ELF-1 (cell line): ENCODE results near the gene CDH1.
"Not testable (repeated sequence)": the region's sequence is repeated elsewhere in the genome, so short reads cannot be mapped to it uniquely, and the experiment has no call there.

Experiments
- DNase-seq: peaks from one replicate; pipeline ENCODE4 v3.0.0-alpha.2; 2016; ENCODE audit warnings: low read depth, low spot score

Gene CDH1

DNA sequence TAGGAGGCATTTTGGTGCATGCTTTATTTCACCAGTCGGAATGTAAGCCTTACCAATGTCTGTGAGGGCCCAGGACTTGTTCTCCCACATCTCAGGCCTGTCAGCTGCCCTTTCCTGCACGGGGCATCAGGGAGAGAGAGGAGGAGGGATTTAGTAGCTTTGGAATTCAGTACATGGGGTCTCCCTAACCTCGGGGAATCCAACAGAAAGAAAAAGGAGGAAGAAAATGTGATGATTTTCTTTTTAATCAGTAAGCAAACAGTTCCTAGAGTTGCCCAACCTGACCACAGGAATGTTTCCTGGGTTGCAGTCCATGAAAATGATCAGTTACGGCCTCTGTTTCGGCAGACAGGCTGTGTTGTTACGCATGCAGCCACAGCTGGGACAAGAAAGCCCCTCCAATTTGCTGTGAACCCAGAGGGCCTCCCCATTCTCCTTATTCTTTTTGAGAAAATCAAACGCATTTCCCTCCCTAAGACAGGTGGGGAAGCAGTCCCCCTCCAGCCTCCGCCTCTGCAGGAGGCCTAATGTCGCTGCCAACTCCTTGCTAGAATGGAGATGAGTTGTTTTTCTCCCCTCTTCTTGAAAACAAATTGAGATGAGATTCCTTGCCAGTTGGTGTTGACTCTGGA is 53.2 kb downstream of the CDH1 start:
- DNase-seq: peak; percentile 40

DNA sequence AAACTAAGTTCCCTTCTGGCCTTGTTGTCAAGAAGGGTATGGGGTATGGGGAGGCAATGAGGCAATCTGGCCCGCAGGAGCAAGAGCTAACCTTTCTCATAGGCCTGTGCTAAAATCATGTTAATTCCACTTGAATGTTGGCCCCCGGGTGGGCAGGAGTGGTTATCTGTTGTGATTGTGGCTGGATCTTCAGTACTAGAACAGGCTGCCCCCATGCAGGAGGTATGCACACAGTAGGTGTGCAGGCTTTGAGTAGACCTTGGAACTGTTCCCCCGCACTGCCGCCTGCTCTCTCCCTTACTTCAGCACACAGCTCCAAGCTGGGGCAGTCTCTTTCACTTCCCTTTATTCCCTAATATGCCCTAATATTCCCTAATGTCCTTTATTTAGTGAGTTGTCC is 53.9 kb downstream of the CDH1 start:
- peak; percentile 33 for DNase-seq

DNA sequence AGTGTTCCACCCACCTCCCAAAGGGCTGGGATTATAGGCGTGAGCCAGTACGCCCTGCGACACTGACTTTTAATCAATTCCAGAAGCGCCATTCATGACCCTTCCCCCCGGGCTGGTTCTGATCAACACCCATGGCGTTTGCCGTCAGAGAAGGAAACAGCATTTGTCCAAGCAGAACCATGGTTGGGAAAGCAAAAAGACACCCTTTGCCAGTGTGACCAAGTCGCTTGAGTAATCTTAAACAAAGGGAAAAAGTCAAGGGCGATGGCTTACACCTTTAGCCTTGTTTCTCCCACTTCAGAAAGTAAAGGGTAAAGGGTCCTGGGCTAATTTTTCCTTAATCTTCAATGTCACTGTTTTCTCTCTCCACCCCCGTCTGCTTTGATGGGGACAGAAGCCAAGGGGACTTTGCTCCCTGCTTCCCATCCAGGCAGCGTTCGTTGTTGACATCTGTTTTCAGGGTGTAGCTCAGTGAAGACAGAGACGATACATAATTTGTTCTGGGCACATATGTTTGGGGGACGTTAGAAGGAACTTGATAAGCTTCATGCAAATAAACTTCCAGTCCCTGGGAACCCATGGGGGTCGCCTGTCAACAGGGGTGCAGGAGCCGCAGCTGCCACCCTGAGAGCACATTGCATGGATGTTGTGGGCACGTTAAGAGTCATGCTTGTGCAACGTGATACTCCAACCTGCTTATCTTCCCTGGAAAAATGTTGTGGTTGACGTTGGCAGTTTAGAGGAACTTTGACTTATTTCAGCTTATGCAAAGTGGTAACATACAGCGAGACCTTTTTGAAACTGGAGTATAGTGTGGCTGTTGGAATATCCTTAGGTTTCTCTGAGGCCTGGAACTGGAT is 55.6 kb downstream of the CDH1 start:
- no peak for DNase-seq

DNA sequence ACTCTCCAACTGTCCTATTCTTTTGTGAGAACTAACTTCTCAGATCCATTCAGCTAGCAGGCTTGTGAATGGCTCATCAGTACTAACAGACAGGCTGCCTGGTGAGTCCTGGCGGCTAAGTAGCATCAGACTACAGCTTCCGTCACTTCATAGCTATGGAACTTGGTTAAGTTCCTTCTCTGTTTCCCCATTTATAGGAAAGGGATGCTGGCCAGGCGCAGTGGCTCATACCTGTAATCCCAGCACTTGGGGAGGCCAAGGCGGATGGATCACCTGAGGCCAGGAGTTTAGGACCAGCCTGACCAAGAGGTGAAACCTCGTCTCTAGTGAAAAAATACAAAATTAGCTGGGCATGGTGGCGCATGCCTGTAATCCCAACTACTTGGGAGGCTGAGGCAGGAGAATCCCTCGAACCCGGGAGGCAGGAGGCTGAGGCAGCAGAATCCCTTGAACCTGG is 56.3 kb downstream of the CDH1 start:
- DNase-seq: no peak

DNA sequence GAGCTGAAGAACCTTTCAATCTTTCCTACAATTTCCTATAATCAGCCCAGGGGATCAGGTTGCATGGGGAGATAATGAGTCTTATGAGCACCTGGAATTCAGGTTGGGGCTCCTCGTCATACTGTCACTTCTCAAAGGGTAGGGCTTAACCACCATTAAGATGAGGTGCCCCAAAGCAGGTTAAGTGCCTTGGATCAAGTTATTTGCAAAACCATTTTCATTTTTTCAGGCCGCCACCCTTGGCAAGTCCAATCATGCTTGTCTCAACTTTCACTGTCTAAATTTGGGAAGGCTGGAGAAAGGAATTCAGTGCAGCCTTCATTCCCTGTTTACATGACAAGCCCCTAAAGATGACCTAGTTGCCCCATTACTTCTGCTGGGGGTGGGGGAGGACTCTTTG is 61.3 kb downstream of the CDH1 start:
- DNase-seq: no peak

DNA sequence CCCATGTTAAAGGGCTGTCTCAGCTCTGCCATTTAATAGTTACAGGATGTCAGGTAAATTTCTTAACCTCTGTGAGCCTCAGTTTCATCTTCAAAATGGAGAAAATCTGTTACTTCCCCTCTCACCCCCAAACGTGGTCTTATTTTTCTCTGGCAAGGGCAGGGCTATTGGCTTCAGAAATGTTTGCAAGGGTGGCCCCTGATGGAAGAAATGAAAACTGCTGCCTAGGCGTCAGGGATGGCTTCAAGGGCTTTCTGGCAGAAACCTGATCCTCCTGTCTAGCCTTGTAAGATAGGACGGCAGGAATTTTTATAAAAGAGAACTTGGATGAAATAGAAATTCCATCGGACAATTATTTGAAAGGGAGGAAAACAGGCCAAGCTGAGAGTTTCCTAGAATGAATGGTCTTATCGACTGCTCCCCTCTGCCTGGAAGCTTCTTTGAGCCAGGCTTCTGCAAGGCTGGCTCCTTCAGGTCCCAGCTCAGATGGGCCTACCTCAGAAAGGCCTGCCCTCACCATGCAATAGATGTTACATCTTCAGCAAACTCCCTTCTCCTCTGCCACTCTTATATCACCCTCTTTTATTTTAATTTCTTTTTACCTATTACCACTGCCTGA is 63.3 kb downstream of the CDH1 start:
- DNase-seq: peak; percentile 83

DNA sequence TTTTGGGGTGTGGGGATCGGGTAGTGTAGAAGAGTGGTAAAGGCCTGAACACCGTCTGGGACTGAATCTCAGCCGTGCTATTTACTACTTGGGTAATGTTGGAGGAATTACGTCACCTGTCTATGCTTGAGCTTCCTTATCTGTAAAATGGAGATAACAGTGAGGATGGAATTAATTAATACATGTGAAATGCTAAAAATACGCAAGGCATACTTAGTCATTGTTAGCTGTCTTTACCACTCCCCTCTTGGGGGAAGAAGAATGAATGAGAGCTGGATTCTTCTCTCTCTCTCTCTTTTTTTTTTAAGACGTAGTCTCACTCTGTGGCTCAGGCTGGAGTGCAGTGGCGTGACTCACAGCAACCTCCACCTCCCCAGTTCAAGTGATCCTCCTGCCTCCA is 65.1 kb downstream of the CDH1 start:
- DNase-seq: no peak

DNA sequence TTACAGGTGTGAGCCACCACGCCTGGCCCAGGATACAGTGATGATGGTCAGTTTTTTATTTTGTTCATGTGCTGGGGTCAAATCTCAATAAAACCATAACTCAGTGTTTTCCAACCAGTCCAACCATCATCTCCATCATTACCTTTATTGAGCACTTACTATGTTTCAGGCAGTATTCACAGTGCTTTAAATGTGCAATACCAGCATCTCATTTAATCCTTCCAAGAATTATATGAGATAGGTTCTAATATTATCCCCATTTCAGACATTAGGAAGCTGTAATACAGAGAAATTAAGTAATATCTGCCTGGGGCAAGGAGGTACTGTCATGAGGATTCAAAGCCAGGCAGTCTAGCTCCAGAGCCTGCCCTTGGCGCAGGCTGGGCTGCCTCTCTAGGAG is 69.3 kb downstream of the CDH1 start:
- no peak for DNase-seq

DNA sequence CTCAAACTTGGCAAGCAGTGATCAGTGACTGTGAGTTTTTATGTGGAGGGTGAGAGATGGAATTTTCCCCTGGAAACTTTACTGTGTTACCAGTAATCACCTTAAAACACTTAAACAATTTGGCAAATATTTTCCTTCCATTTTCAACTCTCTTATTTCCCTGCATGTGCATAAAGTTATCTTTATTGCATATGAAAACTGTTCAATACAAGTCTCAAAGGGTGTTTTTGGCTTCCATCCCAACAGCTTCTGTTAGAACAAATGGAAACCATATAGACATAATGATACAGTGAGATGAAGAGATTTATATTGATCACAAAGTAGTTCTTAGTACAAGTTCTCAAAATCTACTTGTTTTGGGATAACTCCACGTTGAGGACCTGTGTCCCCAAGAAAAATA is 69.9 kb downstream of the CDH1 start:
- DNase-seq: no peak

DNA sequence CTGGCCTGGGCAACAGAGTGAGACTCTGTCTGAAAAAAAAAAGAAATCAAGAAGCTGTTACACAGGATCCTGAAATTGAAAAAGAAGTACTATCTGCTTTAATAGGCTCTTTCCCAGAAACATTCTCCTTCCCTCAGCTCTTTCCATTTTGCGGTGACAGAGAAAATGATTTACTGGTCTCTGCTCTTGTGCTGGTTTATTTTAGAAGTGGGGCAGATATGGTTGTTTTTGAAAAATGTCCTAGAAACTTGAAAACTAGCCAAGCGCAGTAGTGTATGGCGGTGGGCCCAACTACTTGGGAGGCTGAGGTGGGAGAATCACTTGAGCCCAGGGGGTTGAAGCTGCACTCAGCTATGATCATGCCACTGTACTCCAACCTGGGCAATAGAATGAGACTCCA is 77.4 kb downstream of the CDH1 start:
- no peak for DNase-seq

DNA sequence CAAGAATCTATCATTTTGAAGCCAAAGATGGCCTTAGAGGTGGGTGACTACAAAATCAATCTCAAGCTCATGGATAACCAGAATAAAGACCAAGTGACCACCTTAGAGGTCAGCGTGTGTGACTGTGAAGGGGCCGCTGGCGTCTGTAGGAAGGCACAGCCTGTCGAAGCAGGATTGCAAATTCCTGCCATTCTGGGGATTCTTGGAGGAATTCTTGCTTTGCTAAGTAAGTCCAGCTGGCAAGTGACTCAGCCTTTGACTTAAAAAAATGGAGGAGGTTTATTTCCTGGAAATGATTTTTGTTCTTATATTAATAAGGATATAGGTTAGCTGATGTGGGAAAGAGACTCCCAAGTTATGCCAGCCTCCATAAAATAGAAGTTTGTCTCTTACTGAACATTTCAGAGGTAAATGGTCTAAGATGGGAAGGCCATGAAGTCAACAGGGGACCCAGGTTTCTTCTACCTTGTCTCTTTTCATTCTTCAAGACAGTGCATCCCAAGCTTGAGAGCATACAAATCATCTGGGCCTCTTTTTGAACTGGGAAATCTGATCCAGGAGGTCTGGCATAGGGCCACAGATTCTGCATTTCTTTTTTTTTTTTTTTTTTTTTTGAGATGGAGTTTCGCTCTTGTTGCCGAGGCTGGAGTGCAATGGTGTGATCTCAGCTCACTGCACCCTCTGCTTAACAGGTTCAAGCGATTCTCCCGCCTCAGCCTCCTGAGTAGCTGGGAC is 86.5 kb downstream of the CDH1 start:
- DNase-seq: peak; percentile 57

DNA sequence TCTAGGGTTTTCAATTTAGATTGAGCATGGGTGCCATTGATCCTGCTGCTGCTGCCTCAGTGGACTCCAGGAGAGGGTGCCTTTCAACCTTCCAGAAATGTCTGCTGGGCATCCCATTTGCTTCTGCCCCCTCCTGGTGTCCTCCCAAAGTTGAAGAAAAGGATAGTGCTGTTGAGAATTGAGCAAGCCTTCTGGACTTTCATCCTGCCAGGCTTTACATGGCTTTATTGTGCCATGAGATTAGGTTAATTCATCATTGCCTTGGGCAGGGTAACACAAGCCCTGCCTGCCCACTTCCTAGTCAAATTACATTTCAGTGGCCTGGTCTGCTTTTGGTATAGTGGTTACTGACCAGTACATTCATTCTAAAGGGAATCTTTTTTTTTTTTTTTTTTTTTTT is 88.3 kb downstream of the CDH1 start:
- no peak for DNase-seq

DNA sequence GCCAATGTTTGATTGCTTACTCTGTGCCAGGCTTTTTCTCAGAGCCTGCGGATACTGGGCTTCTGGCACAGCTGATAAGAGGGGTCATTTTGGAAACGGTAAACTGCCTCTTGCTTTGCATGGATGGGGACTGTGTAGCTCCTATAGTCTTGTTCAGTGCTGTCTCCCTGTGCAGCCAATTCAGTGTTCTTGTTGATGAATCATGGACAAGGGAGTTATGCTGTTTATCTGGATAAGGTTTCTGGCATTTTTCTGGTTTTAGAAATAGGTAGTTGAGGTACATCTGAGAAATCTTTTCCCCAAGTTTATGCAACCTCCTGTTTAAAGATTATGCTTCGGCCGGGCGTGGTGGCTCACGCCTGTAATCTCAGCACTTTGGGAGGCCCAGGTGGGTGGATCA is 89.6 kb downstream of the CDH1 start:
- no peak for DNase-seq

DNA sequence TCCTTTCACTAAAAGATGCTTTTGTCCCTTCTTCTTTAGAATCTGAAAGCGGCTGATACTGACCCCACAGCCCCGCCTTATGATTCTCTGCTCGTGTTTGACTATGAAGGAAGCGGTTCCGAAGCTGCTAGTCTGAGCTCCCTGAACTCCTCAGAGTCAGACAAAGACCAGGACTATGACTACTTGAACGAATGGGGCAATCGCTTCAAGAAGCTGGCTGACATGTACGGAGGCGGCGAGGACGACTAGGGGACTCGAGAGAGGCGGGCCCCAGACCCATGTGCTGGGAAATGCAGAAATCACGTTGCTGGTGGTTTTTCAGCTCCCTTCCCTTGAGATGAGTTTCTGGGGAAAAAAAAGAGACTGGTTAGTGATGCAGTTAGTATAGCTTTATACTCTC is 96.2 kb downstream of the CDH1 start:
- no peak for DNase-seq

DNA sequence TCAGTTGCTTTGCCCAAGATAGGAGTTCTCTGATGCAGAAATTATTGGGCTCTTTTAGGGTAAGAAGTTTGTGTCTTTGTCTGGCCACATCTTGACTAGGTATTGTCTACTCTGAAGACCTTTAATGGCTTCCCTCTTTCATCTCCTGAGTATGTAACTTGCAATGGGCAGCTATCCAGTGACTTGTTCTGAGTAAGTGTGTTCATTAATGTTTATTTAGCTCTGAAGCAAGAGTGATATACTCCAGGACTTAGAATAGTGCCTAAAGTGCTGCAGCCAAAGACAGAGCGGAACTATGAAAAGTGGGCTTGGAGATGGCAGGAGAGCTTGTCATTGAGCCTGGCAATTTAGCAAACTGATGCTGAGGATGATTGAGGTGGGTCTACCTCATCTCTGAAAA is 97.5 kb downstream of the CDH1 start:
- no peak for DNase-seq

DNA sequence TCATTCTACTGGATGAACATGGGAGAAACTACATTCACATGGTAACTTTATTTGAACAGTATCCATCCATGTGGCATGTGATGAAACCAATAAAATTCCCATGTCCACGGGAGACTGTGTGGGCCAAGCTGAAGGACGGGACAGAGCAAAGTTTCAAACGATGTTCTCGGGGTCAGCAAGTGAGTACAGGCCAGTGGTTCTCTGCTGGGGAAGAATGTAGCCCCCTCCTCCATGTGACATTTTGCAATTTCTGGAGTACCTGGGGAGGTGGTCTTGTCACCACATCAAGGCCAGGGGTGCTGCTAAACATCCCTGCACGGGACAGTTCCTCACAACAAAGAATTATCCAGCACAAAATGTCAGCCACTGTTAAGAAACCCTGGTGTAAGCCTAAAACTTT is 98.9 kb downstream of the CDH1 start:
- no peak for DNase-seq

DNA sequence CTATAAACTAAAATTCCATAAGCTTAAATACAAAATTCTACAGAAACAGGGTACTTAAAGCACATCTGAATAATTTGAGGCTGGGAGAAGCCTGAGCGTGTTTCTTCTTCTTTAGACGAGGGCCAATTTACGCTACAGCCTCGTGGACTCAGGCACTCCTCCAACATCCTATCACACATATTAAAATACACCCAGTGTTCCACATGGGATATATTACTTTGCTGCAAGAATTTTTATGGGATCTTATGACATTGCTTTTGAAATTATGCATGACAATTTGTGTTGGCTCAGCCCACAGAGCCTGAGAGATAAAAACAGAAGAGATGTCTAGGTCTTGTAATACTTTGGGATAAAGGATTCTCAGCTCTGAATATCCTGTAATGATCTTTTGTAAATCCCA is 102.7 kb downstream of the CDH1 start:
- no peak for DNase-seq

DNA sequence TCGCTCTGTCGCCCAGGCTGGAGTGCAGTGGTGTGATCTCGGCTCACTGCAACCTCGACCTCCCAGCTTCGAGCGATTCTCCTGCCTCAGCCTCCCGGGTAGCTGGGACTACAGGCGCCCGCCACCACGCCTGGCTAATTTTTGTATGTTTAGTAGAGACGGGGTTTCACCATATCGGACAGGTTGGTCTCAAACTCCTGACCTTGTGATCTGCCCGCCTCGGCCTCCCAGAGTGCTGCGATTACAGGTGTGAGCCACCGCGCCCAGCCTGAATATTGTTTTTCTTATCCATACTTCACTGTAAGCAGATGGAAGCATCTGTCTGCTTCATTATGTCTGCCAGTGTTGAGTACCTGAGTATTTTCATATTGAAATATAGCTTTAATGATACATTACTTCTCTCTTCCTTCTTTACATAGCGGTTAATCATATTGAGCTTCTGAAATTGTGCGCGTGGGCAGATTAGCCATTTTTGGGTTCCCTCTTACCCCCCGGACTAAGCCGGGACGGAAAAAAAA is 105.9 kb downstream of the CDH1 start:
- not testable (repeated sequence) for DNase-seq

DNA sequence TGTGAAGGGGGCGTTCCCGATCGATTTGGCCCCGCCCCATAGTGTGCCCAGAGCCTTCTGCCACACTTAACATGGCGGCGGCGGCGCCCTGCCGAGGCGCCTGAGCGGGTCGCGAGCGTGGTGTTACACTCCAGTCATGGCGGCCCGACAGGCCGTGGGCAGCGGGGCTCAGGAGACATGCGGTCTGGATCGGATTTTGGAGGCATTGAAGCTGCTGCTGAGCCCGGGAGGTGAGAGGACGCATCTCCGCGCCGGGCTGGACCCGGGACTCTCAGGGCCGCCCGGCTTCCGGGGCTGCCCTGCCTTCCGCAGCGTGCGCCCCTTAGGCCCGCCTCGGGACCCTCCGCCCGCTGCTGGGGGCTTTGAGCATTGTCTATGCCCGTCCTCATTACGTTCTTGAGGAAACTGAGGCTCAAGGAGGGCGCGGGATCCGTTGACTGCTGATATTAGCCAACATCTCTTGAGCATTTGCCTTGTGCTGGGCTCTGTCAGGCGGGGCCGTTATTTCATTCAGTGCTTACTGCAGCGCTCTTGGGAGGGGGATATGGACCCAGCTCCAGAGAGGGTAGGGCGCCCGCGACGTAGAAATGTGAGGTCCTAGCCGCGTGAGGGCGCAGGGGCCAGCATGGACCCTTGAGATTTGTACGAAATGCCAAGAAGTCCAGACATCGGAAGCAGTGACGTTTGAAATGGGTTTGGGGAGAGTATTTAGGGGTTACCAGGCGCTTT is 106.6 kb downstream of the CDH1 start, which contains the start of gene TANGO6:
TSS of gene TANGO6 (plus strand) at position 50 of the 729 bp plus-strand sequence. CDS start at position 137, 87 bp downstream.
- DNase-seq: peak; percentile 93

DNA sequence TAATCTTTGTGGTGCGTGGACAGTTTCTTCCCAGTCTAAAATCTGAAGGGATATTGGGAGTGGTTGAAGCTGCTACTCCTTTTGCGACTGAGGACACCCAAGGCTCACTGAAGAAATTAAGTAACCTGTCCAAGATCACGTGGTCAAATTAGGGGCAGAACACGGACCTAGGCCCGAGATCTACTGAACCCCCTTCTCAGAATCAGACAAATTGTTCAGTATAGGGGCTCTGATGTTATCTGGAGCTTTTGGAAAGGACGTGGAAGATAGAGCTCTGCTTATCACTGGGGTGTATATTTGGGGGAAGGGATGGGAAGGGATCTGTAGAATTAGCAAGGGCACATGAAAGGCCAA is 107.1 kb downstream of the CDH1 start:
- no peak for DNase-seq

DNA sequence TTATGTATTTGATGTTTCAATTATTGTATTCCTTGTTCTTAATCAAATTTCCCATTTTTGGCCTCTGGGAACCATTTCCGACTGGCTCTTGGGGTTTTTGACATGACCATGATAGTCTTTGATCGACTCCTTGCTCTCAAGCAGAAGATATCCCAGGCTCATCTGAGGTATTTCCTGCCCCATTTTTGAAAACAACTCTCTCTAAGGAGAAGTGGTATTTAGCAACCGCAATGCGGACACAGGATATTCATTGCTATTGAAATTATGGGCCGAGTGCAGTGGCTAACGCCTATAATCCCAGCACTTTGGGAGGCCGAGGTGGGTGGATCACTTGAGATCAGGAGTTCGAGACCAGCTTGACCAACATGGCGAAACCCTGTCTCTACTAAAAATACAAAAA is 111.7 kb downstream of the CDH1 start:
- DNase-seq: no peak
